Upper lobe of right lung (tissue), 1 donor: Measurements from ENCODE around the gene ANAPC16. TPM values are rescaled to one million over a fixed set of nuclear protein-coding genes. Genes with fewer than 3 reads are reported as not detected.

Source experiments
- ATAC-seq: fragments of 200-7000 bp; cut with Tn5 transposase; one replicate; pipeline ENCODE4 v1.9.1; 2020; ENCODE audit warnings: mild to moderate bottlenecking, moderate library complexity
- DNase-seq: peaks from one replicate; pipeline ENCODE4 v3.0.0-alpha.2; 2020
- H3K27ac ChIP-seq: fragments of 200-600 bp; one replicate; pipeline ENCODE4 v1.8.0; 2022
- H3K27me3 ChIP-seq: fragments of 200-600 bp; one replicate; pipeline ENCODE4 v1.8.0; 2022; ENCODE audit warnings: mild to moderate bottlenecking
- H3K36me3 ChIP-seq: fragments of 200-600 bp; one replicate; pipeline ENCODE4 v1.8.0; 2022
- H3K4me1 ChIP-seq: fragments of 200-600 bp; one replicate; pipeline ENCODE4 v1.8.0; 2022
- H3K4me3 ChIP-seq: fragments of 200-600 bp; one replicate; pipeline ENCODE4 v1.8.0; 2022; ENCODE audit warnings: mild to moderate bottlenecking
- H3K9me3 ChIP-seq: fragments of 200-600 bp; one replicate; pipeline ENCODE4 v1.8.0; 2022
- intact Hi-C: fragments of 100-400 bp; cut with DNase I; formaldehyde crosslinking; loops from one replicate; pipeline ENCODE4 v1.11.0; 2022
- total RNA-seq: library from RNA; stranded (reverse); fragmentation: NEBNext Ultra II Directional; extraction: Animal tissue kit (Norgen Biotek cat#: 25700); gene quantifications from one replicate; pipeline ENCODE4 v1.2.1, GENCODE V29; 2021
- TF ChIP-seq, protein P1 (sequence below): fragments of 200-600 bp; IDR thresholded peaks from one replicate; pipeline ENCODE4 v1.8.0; 2022; ENCODE audit warnings: antibody characterized with exemption
- donor health status: DM: no; HTN: yes; CAD: no; lungs with severe emphysema.

The ANAPC16 gene
- total RNA-seq, 1 donor from 2014 or later = 118 TPM

GRCh38 chr10:72234560-72235095 lies 18.8 kb downstream of the ANAPC16 start:
- Histone ChIP-seq H3K27me3 (no peaks in the 10 kb centered on the region), H3K4me3 (no peak overlapping the region), H3K36me3 (peaks cover 69% of the 10 kb centered on the region), H3K27ac (no peak overlapping the region), H3K4me1 (peaks cover 11% of the 10 kb centered on the region), H3K9me3 (no peaks in the 10 kb centered on the region)
- TF ChIP-seq, protein P1, sequence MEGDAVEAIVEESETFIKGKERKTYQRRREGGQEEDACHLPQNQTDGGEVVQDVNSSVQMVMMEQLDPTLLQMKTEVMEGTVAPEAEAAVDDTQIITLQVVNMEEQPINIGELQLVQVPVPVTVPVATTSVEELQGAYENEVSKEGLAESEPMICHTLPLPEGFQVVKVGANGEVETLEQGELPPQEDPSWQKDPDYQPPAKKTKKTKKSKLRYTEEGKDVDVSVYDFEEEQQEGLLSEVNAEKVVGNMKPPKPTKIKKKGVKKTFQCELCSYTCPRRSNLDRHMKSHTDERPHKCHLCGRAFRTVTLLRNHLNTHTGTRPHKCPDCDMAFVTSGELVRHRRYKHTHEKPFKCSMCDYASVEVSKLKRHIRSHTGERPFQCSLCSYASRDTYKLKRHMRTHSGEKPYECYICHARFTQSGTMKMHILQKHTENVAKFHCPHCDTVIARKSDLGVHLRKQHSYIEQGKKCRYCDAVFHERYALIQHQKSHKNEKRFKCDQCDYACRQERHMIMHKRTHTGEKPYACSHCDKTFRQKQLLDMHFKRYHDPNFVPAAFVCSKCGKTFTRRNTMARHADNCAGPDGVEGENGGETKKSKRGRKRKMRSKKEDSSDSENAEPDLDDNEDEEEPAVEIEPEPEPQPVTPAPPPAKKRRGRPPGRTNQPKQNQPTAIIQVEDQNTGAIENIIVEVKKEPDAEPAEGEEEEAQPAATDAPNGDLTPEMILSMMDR = no peak
- ATAC-seq (no peak), DNase-seq (no peak)
- intact Hi-C loops = no loop called here

DNA sequence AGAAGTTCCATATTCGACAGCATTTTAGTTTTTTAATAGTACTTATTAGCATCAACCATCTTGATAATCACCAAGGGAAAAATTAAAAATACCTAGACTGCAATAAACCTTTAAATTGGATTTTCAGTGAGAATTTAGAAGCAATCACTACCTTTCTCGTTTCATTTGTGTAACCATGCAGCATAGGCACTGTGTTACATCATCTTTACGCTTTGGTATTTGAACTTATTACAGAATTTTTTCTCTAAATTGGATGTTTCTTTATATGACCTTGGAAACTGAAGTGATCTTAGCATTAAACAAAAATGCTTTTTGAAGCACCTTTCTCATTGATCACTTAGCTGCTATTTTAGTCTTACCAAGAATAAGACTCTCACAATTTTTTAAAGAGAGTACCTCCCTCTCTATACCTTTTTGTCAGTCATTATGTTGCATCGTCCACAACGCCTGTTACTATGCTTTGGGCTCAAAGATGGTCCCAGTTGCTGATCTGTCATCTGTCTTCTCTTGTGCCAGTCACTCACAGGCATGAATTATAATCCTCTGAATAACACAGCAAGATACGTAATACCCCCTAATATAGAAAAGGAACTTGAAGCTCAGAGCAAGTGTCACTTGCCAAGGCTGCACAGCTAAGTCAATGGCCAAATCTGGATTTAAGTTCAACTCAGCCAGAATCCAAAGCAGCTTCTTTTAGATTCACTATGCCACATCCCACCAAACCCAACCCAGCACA lies 19.9 kb downstream of the ANAPC16 start:
- Histone ChIP-seq H3K27ac (no peak overlapping the region), H3K4me1 (peaks cover under 1% of the 10 kb centered on the region), H3K4me3 (no peak overlapping the region), H3K36me3 (peaks cover 60% of the 10 kb centered on the region), H3K27me3 (no peaks in the 10 kb centered on the region), H3K9me3 (no peaks in the 10 kb centered on the region)
- DNase-seq (no peak), ATAC-seq (no peak)
- intact Hi-C loops = no loop called here
- TF ChIP-seq, protein P1 = no peak

- no peaks in the 10 kb centered on the region for H3K9me3 ChIP-seq
- no peaks in the 10 kb centered on the region for H3K27me3 ChIP-seq
- H3K4me3 ChIP-seq = no peak overlapping the region
- DNase-seq (peak; percentile 37), ATAC-seq (no peak)
- H3K4me1 ChIP-seq = peaks cover 18% of the 10 kb centered on the region
- no peak overlapping the region for H3K27ac ChIP-seq
- TF ChIP-seq, protein P1 = no peak
- peaks cover 35% of the 10 kb centered on the region for H3K36me3 ChIP-seq
- intact Hi-C loops = no loop called here
Observed at GRCh38 chr10:72238392-72239175, 22.8 kb downstream of the ANAPC16 start.

GRCh38 chr10:72239409-72239808 lies 23.6 kb downstream of the ANAPC16 start:
- Histone ChIP-seq H3K27me3 (no peaks in the 10 kb centered on the region), H3K36me3 (peaks cover 27% of the 10 kb centered on the region), H3K27ac (no peak overlapping the region), H3K4me3 (no peak overlapping the region), H3K4me1 (peaks cover 25% of the 10 kb centered on the region), H3K9me3 (no peaks in the 10 kb centered on the region)
- TF ChIP-seq, protein P1 = no peak
- intact Hi-C loops = no loop called here
- ATAC-seq (no peak), DNase-seq (no peak)

DNA sequence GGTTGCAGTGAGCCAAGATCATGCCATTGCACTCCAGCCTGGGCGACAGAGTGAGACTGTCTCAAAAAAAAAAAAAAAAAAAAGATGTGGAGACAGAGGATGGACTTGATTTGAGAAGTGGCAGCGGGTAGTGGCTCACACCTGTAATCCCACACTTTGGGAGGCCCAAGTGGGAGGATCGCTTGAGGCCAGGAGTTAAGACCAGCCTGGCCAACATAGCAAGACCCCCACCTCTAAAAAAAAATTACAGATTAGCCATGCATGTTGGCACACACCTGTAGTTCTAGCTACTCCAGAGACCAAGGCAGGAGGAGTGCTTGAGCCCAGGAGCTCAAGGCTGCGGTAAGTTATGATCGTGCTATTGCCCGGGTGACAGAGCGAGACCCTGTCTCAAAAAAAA lies 24.6 kb downstream of the ANAPC16 start:
- no peaks in the 10 kb centered on the region for H3K27me3 ChIP-seq
- DNase-seq (peak; percentile 12), ATAC-seq (no peak)
- intact Hi-C loops = no loop called here
- peaks cover 34% of the 10 kb centered on the region for H3K4me1 ChIP-seq
- no peaks in the 10 kb centered on the region for H3K9me3 ChIP-seq
- TF ChIP-seq, protein P1 = no peak
- H3K36me3 ChIP-seq = peaks cover 17% of the 10 kb centered on the region
- no peak overlapping the region for H3K4me3 ChIP-seq
- no peak overlapping the region for H3K27ac ChIP-seq
